ENCODE results near the gene RPS21. TPM values are rescaled to one million over a fixed set of nuclear protein-coding genes. Genes with fewer than 3 reads are reported as not detected.

The RPS21 gene
- polyA plus RNA-seq, 1 donor, result 686 TPM

GRCh38 chr20:62352402-62353288 lies 34.3 kb upstream of the RPS21 start:
- DNase-seq, result no peak

GRCh38 chr20:62353289-62354030 lies 33.4 kb upstream of the RPS21 start:
- DNase-seq, result no peak

GRCh38 chr20:62354031-62354808 lies 32.7 kb upstream of the RPS21 start:
- DNase-seq, result no peak

- no peak for DNase-seq
Observed at GRCh38 chr20:62354811-62355341, 32.0 kb upstream of the RPS21 start.

- no peak for DNase-seq
Observed at GRCh38 chr20:62355516-62355877, 31.4 kb upstream of the RPS21 start.

- DNase-seq, result no peak
Observed at GRCh38 chr20:62355878-62356588, 30.9 kb upstream of the RPS21 start.

GRCh38 chr20:62356589-62357186 lies 30.2 kb upstream of the RPS21 start:
- DNase-seq, result no peak

GRCh38 chr20:62357187-62357667 lies 29.7 kb upstream of the RPS21 start:
- DNase-seq, result no peak

GRCh38 chr20:62357681-62358080 lies 29.2 kb upstream of the RPS21 start:
- no peak for DNase-seq

- DNase-seq, result no peak
Observed at GRCh38 chr20:62358171-62359042, 28.5 kb upstream of the RPS21 start.

- no peak for DNase-seq
Observed at GRCh38 chr20:62359043-62359490, 27.8 kb upstream of the RPS21 start.

- no peak for DNase-seq
Observed at GRCh38 chr20:62359491-62360121, 27.3 kb upstream of the RPS21 start.

- DNase-seq, result no peak
Observed at GRCh38 chr20:62360854-62361798, 25.8 kb upstream of the RPS21 start.

- DNase-seq, result no peak
Observed at GRCh38 chr20:62361799-62362589, 24.9 kb upstream of the RPS21 start.

GRCh38 chr20:62362590-62362940 lies 24.3 kb upstream of the RPS21 start:
- DNase-seq, result no peak

- no peak for DNase-seq
Observed at GRCh38 chr20:62362991-62363919, 23.6 kb upstream of the RPS21 start.
